Activated naive CD4-positive, alpha-beta T cell treated with anti-CD3 and anti-CD28 coated beads, Interleukin-2, amount 10 ng/mL, durations not matched to agents 7 days and 5 days (primary cell): Measurements from ENCODE around the gene ISM1.
"Not testable (repeated sequence)": the region's sequence is repeated elsewhere in the genome, so short reads cannot be mapped to it uniquely, and the experiment has no call there.

Source experiments
- CTCF ChIA-PET: fragments of 350-600 bp; sonication (Branson Sonifier 250); formaldehyde crosslinking; loops from one replicate; lab custom pipeline; 2021; ENCODE audit warnings: antibody characterized with exemption; lab: Charles Lee
- DNase-seq: peaks from one replicate; pipeline ENCODE4 v3.0.0-alpha.2; 2020
- H3K27ac Mint-ChIP-seq: one replicate; pipeline ENCODE4 v1.8.0; 2021; ENCODE audit warnings: mild to moderate bottlenecking, moderate library complexity, mixed read lengths
- H3K27me3 Mint-ChIP-seq: one replicate; pipeline ENCODE4 v1.8.0; 2021; ENCODE audit warnings: mild to moderate bottlenecking, mixed read lengths
- H3K36me3 Mint-ChIP-seq: one replicate; pipeline ENCODE4 v1.8.0; 2021; ENCODE audit warnings: mixed read lengths
- H3K4me1 Mint-ChIP-seq: one replicate; pipeline ENCODE4 v1.8.0; 2021; ENCODE audit warnings: mixed read lengths
- H3K4me3 Mint-ChIP-seq: one replicate; pipeline ENCODE4 v1.8.0; 2021; ENCODE audit warnings: mild to moderate bottlenecking, moderate library complexity, mixed read lengths
- H3K9me3 Mint-ChIP-seq: one replicate; pipeline ENCODE4 v1.8.0; 2021; ENCODE audit warnings: mixed read lengths

ISM1 gene

DNA sequence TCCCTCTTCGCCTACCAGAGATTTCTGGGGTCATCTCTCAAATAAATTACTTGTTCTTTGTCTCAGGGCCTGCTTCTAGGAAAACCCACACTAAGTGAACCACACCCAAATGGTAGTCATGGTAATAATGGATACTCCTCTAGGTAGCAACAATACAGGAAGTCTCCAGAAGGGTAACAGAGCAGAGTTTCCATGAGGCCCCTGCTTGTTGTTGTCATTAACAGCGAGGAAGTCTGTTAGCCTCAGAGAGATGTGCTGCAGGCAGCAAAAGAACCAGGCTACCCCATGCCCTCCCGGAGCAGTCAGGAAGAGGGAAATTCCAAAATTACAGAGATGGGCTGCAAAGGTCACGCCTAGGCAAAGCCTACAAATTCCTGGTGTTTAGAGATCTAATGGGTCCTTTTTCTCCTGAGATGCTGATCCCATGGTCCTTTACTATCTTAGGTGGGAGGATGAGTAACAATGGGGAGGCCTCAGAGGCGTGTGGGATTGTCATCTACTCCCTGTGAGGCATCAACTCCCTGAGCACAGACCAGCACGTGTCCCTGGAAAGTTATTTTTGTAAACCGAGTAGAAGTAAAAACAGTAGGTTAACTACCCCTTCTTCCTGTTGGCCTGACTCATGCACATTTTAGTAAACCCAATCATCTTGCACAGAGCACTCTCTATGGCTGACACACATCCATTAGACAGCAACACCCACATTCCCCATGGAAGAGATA, 10.1 kb downstream of the ISM1 start:
- DNase-seq: peak; percentile 76
- Mint-ChIP-seq H3K27ac (peak overlapping the region; percentile 95), H3K4me3 (peak overlapping the region; percentile 4), H3K36me3 (peaks cover 10% of the 10 kb centered on the region), H3K9me3 (peaks cover 5% of the 10 kb centered on the region), H3K27me3 (no peaks in the 10 kb centered on the region), H3K4me1 (peaks cover 44% of the 10 kb centered on the region)
- CTCF ChIA-PET: no interaction called here

DNA sequence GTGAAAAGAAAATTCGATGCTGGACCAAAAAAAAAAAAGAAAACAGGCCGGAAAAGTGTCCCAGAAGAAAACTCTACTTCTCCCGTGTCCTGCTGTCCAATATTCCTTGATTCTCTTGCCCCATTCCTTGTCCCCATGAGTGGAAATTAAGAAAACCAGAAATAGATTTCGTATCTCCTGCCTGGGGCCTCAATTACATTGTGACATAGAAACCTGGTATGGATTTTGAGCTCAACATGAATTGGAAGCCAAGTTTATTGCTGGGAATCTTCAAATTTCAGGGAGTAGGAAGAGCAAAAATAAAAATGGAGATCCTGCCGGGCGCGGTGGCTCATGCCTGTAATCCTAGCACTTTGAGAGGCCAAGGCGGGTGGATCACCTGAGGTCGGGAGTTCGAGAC, 11.9 kb downstream of the ISM1 start:
- H3K36me3 Mint-ChIP-seq: peaks cover 9% of the 10 kb centered on the region
- CTCF ChIA-PET: interaction anchor here (0.7 kb wide), 1 partner anchor 11 kb away, joined by 3 read pairs; no protein-coding TSS in a partner anchor
- H3K4me1 Mint-ChIP-seq: peaks cover 42% of the 10 kb centered on the region
- H3K27ac Mint-ChIP-seq: no peak overlapping the region
- DNase-seq: no peak
- peaks cover 2% of the 10 kb centered on the region for H3K9me3 Mint-ChIP-seq
- no peak overlapping the region for H3K4me3 Mint-ChIP-seq
- no peaks in the 10 kb centered on the region for H3K27me3 Mint-ChIP-seq

DNA sequence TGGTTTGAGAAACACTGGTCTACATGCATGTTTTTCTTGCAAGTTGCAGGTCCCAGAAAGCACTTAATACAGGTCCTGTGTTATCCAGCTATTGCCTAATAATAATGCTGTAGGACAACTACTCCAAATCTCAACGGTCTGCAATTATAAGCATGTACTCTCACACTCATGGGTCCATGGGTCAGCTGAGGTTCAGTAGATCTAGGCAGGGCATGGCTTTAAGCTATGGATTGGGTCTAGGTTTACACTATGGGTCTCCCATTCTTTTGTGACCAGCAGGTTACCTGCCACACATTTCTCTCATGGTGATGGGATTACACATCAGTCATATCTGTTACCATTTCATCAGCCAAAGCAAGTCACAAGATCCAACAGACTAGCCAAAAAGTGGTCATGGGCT, 13.9 kb downstream of the ISM1 start:
- no peaks in the 10 kb centered on the region for H3K9me3 Mint-ChIP-seq
- H3K4me1 Mint-ChIP-seq: peaks cover 25% of the 10 kb centered on the region
- CTCF ChIA-PET: interaction anchor here (1.1 kb wide), 1 partner anchor 9 kb away, joined by 3 read pairs; no protein-coding TSS in a partner anchor
- peaks cover 7% of the 10 kb centered on the region for H3K36me3 Mint-ChIP-seq
- no peak overlapping the region for H3K4me3 Mint-ChIP-seq
- no peak overlapping the region for H3K27ac Mint-ChIP-seq
- H3K27me3 Mint-ChIP-seq: peaks cover 3% of the 10 kb centered on the region
- no peak for DNase-seq

DNA sequence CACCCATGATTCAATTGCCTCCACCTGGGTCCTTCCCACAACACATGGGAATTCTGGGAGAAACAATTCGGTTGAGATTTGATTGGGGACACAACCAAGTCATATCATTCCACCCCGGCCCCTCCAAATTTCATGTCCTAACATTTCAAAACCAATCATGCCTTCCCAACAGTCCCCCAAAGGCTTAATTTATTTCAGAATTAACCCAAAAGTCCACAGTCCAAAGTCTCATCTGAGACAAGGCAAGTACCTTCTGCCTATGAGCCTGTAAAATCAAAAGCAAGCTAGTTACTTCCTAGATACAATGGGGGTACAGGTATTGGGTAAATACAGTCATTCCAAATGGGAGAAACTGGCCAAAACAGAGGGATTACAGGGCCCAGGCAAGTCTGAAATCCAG, 15.3 kb downstream of the ISM1 start:
- H3K27ac Mint-ChIP-seq, H3K36me3 Mint-ChIP-seq, DNase-seq, H3K9me3 Mint-ChIP-seq, H3K4me3 Mint-ChIP-seq, CTCF ChIA-PET, H3K27me3 Mint-ChIP-seq: not testable (repeated sequence)
- H3K4me1 Mint-ChIP-seq: peaks cover 12% of the 10 kb centered on the region

DNA sequence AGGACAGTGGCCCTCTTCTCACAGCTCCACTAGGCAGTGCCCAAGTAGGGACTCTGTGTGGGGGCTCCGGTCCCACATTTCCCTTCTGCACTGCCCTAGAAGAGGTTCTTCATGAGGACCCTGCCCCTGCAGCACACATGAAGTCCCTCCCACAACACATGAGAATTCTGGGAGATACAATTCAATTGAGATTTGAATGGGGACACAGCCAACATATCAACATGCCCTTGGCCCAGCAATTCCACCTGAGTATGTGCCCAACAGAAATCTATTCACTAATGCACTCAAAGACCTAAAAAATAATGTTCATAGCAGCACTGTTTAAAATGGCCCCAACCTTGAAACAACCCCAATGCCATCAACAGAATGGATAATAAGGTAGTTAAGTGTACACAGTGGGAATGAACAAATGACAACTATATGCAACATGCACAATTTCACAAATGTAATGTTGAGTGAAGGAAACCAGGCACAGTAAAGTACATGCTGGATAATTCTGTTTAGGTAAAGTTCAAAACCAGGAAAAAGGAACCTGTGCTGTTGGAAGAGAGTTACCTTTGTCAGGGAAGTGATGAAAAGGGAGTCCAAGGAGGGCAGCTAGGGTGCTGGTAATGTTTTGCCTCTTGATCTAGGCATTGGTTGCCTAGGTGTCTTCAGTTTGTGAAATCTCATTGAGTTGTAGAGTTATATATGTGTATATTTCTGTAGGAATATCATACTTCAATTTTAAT, 16.1 kb downstream of the ISM1 start:
- peaks cover 4% of the 10 kb centered on the region for H3K4me1 Mint-ChIP-seq
- no peak overlapping the region for H3K27ac Mint-ChIP-seq
- peaks cover 3% of the 10 kb centered on the region for H3K27me3 Mint-ChIP-seq
- no peak overlapping the region for H3K4me3 Mint-ChIP-seq
- H3K36me3 Mint-ChIP-seq: peaks cover 7% of the 10 kb centered on the region
- CTCF ChIA-PET: no interaction called here
- DNase-seq: no peak
- no peaks in the 10 kb centered on the region for H3K9me3 Mint-ChIP-seq

DNA sequence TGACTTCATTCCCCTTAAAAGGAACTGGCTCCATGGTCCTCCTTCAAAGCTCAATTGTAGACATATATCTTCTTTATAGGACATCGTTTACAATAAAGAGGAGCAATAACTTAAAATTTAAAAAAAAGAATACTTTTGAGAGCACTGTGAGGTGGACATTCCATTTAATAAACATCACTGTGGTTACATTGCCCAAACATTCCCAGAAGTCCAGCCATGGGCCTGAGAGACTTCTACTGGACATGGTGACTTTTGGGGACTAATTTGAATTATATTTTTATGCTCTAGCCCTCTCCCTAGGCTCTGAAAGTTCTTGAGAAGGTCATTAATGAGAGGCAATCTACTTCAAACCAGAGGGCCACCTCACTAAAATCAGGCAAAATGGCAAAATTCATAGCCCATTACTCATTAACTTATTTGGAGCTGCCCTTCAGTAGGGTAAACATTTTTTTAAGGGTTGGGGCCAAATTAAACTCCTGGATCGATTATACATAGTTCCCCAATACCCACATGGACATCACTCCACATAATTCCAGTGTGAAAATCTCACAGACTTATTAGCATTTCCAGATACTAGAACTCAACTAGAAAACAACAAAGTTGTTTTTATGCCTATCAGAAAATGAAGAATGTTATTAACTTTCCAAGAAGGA, 17.1 kb downstream of the ISM1 start:
- Mint-ChIP-seq H3K36me3 (peaks cover 6% of the 10 kb centered on the region), H3K4me3 (no peak overlapping the region), H3K9me3 (no peaks in the 10 kb centered on the region), H3K27me3 (peaks cover 3% of the 10 kb centered on the region), H3K4me1 (no peaks in the 10 kb centered on the region), H3K27ac (no peak overlapping the region)
- CTCF ChIA-PET: no interaction called here
- DNase-seq: no peak

DNA sequence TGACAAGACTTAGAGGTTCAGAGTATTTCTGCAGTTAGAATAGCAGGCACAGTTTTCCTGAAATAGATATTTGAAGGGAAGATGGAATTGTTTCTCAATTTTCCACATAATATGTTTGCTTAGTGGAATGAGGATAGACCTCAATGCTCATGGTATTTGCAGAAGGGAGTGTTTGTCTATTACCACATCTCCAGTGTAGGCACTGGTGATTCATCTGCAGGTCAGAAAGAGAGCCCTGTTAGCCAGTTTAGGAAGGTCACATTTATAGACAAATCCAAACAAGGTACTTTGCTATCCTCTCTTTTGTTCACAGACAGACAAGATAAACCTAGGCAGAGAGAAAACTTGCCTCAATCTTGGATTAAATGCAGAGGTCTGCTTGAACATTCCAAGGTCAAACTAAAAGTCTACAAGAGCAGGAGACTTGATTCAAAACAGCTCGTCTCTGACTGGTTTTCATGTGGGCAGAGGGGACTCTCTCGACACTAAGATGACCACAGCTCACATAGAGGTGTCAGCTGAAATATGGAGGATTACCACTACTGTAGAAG, 22.8 kb downstream of the ISM1 start:
- Mint-ChIP-seq H3K9me3 (no peaks in the 10 kb centered on the region), H3K4me3 (no peak overlapping the region), H3K27me3 (peaks cover under 1% of the 10 kb centered on the region), H3K27ac (no peak overlapping the region), H3K36me3 (peaks cover 1% of the 10 kb centered on the region), H3K4me1 (peaks cover 29% of the 10 kb centered on the region)
- DNase-seq: no peak
- CTCF ChIA-PET: interaction anchor here (1.0 to 1.7 kb wide), 2 partner anchors 9 to 11 kb away, joined by 3 read pairs; no protein-coding TSS in a partner anchor

DNA sequence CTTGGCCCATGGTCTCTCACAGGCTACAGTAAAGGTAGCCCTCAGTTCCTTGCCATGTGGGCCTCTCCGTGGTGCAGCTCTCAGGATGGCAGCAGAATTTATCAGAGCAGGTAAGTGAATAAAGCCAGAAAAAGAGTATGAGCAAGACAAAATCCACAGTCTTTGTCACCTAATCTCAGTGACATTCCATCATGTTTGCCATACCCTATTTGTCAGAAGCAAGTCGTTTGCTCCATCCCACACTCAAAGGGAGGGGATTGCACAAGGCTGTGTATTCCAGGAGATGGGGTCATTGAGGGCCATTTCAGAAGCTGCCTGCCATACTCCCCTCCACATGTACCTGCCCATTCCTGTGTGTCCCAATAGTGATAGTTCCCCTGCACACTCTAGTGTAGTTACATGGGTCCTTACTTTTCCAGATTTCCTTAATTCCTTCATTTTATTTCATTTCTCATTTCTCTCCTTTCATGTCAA, 24.2 kb downstream of the ISM1 start:
- peaks cover 34% of the 10 kb centered on the region for H3K4me1 Mint-ChIP-seq
- no peak for DNase-seq
- no peaks in the 10 kb centered on the region for H3K27me3 Mint-ChIP-seq
- no peak overlapping the region for H3K27ac Mint-ChIP-seq
- H3K4me3 Mint-ChIP-seq: no peak overlapping the region
- peaks cover 1% of the 10 kb centered on the region for H3K36me3 Mint-ChIP-seq
- no peaks in the 10 kb centered on the region for H3K9me3 Mint-ChIP-seq
- CTCF ChIA-PET: interaction anchor here (1.7 kb wide), 1 partner anchor 13 kb away, joined by 3 read pairs; no protein-coding TSS in a partner anchor

DNA sequence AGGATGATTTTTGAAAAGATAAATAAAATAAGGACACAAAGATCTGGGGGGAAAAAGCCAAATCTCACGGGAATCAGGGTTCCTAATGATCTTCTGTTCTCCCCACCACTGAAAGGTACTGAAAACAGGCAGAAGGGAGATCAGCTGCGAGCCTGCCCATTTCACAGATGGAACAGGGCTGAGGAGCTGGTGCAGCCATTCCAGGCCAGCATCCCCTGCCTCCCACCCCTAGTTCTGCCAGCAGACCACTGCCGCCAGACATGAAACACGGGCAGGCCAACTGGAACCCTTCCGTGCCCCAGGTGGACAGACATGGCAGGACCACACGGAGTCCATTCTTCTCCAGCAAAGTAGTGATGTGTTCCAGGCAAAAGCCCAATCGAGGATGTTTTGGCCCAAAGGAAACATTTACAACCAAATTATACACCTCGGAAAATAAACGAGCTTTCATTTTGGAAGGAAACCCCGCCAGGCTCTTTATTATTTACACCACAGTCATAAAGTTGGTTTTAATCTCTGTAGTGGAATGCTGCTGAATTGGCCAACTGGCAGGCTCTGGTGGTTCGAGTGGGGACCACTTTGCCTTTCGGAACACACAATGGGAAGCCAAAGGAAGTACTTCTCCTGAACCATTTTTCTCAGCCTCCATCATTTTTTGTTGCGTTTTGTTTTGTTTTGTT, 28.2 kb downstream of the ISM1 start:
- peaks cover 8% of the 10 kb centered on the region for H3K36me3 Mint-ChIP-seq
- peaks cover 4% of the 10 kb centered on the region for H3K9me3 Mint-ChIP-seq
- peaks cover 34% of the 10 kb centered on the region for H3K4me1 Mint-ChIP-seq
- peak overlapping the region; percentile 34 for H3K27ac Mint-ChIP-seq
- no peak for DNase-seq
- H3K4me3 Mint-ChIP-seq: no peak overlapping the region
- no peaks in the 10 kb centered on the region for H3K27me3 Mint-ChIP-seq
- CTCF ChIA-PET: interaction anchor here (1.5 to 5.1 kb wide), 2 partner anchors 12 to 53 kb away, joined by 4 to 31 read pairs; no protein-coding TSS in a partner anchor

DNA sequence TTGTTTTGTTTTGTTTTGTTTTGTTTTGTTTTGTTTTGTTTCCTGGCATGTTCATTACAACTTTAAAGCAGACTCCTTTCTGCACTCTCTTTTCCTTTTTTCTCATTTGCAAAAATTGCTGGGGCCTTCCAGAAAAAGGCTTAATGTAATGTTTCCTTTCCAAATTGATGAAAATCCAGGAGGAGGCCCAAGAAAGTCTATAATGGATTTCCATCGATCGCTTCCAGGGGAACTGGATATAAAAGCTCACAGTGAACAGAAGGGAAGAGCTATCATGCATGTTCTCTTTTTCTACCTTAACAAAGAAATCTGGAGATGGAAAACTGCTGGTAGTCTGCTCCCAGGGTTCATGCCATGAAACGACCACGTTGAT, 28.7 kb downstream of the ISM1 start:
- Mint-ChIP-seq H3K36me3 (peaks cover 8% of the 10 kb centered on the region), H3K27me3 (peaks cover 4% of the 10 kb centered on the region), H3K4me1 (peaks cover 34% of the 10 kb centered on the region), H3K4me3 (no peak overlapping the region), H3K9me3 (peaks cover 4% of the 10 kb centered on the region), H3K27ac (peak overlapping the region; percentile 34)
- CTCF ChIA-PET: interaction anchor here (2.4 to 5.1 kb wide), 2 partner anchors 12 to 52 kb away, joined by 6 to 31 read pairs; no protein-coding TSS in a partner anchor
- no peak for DNase-seq

DNA sequence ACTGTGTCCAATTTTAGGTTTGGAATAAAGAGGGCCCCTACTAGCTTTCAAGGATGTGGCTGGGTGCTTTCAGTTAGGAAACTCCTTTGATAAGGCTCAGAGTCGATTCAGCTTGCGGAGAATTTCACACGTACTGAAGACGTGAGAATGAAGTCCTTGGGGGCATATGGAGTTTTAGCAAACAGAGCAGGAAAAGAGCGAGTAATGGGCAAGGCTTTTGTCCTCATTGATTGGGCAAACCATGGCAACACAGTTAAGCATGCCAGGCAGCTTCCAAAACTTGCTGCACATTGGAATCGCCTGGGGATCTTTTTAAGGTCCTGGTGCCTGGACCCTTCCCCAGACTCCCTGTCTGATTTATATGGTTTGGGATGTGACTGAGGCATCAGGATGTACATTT, 29.2 kb downstream of the ISM1 start:
- CTCF ChIA-PET: interaction anchor here (2.4 to 5.1 kb wide), 2 partner anchors 11 to 52 kb away, joined by 6 to 31 read pairs; no protein-coding TSS in a partner anchor
- H3K4me3 Mint-ChIP-seq: no peak overlapping the region
- peaks cover 4% of the 10 kb centered on the region for H3K27me3 Mint-ChIP-seq

DNA sequence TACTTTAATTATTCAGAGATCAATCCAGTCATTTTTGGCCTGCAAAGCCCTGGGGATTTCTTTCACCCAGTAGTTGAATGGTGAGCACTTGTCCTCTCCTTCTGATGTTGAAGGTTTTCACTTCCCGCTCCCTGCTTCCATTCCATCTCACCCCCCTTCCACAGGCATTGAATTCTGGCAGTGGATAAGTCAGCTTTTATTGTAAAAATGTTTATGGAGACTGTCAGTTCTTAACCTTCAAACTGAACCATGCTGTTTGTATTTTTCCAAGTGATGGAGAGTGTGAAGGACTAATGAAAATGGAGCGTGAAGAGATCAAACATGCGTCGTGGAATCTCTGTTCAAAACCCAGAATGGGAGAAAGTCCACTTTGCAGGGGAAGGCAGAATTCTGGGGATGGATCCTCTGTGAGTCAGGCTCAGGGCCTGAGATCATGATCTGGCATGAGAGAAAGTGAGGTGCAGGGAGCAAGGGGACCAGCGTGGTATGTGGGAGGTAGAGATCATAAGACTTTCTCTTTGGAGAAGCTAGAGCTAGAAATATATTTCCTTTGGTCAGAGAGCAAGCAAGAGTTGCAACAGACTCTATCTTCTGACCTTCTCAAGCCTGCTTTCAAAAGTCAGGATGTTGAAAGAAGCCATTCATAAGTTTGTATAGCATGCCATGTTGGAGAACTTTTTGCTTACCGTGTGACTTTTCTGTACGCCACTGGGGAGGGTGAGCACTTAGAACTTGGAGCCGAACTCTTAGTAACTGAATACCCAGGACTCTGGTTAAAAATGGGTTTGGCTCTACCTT, 30.2 kb downstream of the ISM1 start:
- no peak for DNase-seq
- H3K9me3 Mint-ChIP-seq: peaks cover 4% of the 10 kb centered on the region
- no peak overlapping the region for H3K27ac Mint-ChIP-seq
- H3K4me3 Mint-ChIP-seq: no peak overlapping the region
- CTCF ChIA-PET: interaction anchor here (2.4 to 5.1 kb wide), 2 partner anchors 10 to 51 kb away, joined by 6 to 31 read pairs; no protein-coding TSS in a partner anchor
- peaks cover 4% of the 10 kb centered on the region for H3K27me3 Mint-ChIP-seq
- H3K4me1 Mint-ChIP-seq: peaks cover 31% of the 10 kb centered on the region
- H3K36me3 Mint-ChIP-seq: peaks cover 7% of the 10 kb centered on the region

More for the DNA sequence above, 29.2 kb downstream of the ISM1 start:
- no peak overlapping the region for H3K27ac Mint-ChIP-seq
- H3K36me3 Mint-ChIP-seq: peaks cover 7% of the 10 kb centered on the region
- H3K4me1 Mint-ChIP-seq: peaks cover 34% of the 10 kb centered on the region
- peaks cover 4% of the 10 kb centered on the region for H3K9me3 Mint-ChIP-seq
- no peak for DNase-seq

DNA sequence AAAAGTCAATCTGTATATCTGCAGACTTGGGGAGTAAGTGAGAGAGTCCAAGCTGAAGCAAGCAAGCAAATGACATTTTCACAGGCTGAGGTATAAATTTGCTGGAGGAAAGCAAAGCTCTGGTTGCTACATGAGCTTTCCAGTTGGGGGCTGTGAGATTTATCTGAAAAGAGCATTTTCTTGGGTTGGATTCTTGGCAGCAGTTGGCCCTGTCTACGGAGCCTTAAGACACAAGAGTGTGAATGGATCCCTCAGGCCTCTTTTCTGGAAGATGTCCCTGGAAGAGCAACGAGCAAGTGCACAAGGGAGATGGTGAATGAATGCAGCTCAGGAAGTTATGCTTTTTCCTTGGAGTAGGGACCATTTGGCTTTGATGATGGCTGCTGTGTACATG, 30.8 kb downstream of the ISM1 start:
- Mint-ChIP-seq H3K4me1 (peaks cover 25% of the 10 kb centered on the region), H3K27ac (no peak overlapping the region), H3K4me3 (no peak overlapping the region), H3K36me3 (peaks cover 7% of the 10 kb centered on the region), H3K9me3 (peaks cover 4% of the 10 kb centered on the region), H3K27me3 (peaks cover 8% of the 10 kb centered on the region)
- no peak for DNase-seq
- CTCF ChIA-PET: interaction anchor here (2.4 to 5.1 kb wide), 2 partner anchors 9 to 50 kb away, joined by 6 to 31 read pairs; no protein-coding TSS in a partner anchor
